Kidney epithelial cell (primary cell): Measurements from ENCODE around the gene PPFIBP1. TPM values are rescaled to one million over a fixed set of nuclear protein-coding genes. Genes with fewer than 3 reads are reported as not detected.

ENCODE experiments used
- DNase-seq: peaks from one replicate; pipeline ENCODE4 v3.0.0-alpha.2; 2010; ENCODE audit warnings: low read depth
- H3K27me3 ChIP-seq: 2 replicates; pipeline ENCODE4 v1.6.0; 2011; ENCODE audit warnings: low read length; ENCODE audit not compliant: control insufficient read depth, insufficient read depth
- H3K36me3 ChIP-seq: 2 replicates; pipeline ENCODE4 v1.5.1; 2011; ENCODE audit warnings: low read length; ENCODE audit not compliant: control insufficient read depth, insufficient read depth
- H3K4me3 ChIP-seq: 2 replicates; pipeline ENCODE4 v1.5.1; 2011; ENCODE audit warnings: low read depth, mild to moderate bottlenecking, control low read depth, low read length
- total RNA-seq: library from RNA; depleted of rRNA; stranded (reverse); fragments of >200 nt; gene quantifications from 2 replicates; pipeline ENCODE4 v1.2.3, GENCODE V29; 2015
- TF ChIP-seq, protein P1 (sequence below): IDR thresholded peaks from 2 replicates; pipeline ENCODE4 v1.5.1; 2011; ENCODE audit warnings: mild to moderate bottlenecking, moderate library complexity, low read length, control low read depth, inconsistent platforms; ENCODE audit not compliant: insufficient read depth, poor library complexity, severe bottlenecking

The PPFIBP1 gene
- total RNA-seq, 1 donor from 2014 or later = 119 TPM

DNA sequence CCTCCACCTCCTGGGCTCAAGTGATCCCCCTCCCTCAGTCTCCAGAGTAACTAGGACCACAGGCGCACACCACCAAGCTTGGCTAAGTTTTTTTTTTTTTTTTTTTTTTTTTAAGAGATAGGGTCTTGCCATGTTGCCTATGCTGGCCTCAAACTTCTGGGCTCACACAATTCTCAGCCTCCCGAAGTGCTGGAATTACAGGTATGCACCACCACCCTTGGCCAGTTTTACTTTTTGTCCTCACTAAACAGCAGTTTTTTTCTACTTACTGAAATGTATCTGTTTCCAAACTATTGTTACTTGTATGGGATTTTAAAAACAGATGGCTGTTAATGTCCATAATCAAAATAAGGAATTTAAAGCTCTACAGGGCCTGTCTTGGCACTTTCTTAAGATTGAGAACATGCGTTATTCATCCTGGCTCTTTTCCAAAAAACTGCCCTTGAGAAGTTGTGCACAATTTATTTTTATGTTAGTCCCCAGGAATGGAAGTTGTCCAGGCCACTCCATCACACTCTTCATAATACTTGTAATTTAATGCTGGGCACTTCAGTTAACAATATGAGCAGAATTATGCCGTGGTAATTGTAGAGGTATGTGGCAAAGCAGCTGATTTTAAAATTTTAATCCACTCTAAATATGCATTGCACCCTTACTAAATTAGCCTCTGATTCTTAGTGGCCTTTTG, 120.3 kb downstream of the PPFIBP1 start:
- no peak for DNase-seq
- TF ChIP-seq, protein P1, sequence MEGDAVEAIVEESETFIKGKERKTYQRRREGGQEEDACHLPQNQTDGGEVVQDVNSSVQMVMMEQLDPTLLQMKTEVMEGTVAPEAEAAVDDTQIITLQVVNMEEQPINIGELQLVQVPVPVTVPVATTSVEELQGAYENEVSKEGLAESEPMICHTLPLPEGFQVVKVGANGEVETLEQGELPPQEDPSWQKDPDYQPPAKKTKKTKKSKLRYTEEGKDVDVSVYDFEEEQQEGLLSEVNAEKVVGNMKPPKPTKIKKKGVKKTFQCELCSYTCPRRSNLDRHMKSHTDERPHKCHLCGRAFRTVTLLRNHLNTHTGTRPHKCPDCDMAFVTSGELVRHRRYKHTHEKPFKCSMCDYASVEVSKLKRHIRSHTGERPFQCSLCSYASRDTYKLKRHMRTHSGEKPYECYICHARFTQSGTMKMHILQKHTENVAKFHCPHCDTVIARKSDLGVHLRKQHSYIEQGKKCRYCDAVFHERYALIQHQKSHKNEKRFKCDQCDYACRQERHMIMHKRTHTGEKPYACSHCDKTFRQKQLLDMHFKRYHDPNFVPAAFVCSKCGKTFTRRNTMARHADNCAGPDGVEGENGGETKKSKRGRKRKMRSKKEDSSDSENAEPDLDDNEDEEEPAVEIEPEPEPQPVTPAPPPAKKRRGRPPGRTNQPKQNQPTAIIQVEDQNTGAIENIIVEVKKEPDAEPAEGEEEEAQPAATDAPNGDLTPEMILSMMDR = no peak
- Histone ChIP-seq H3K36me3 (peaks cover 1% of the 10 kb centered on the region), H3K4me3 (no peak overlapping the region), H3K27me3 (no peaks in the 10 kb centered on the region)

- no peak for DNase-seq
- Histone ChIP-seq H3K36me3 (peaks cover 1% of the 10 kb centered on the region), H3K27me3 (no peaks in the 10 kb centered on the region)
Measured at GRCh38 chr12:27645671-27646070, 121.7 kb downstream of the PPFIBP1 start.

DNA sequence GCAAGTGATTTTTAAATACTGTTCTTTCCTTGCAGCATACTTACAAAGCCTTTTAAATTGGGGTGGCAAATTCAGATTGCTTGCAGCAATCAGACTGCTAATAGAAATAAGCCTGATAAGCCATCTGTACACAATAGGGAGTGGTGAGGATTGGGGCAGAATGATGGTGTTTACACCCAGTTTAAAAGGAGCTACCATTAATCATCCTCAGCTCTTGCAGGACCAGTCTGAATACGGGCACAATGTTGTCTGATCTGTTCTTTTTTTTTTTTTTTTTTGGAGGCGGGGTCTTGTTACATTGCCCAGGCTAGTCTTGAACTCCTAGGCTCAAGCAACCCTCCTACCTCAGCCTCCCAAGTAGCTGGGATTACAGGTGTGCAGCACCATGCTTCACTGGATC, 122.1 kb downstream of the PPFIBP1 start:
- peaks cover 1% of the 10 kb centered on the region for H3K36me3 ChIP-seq
- TF ChIP-seq, protein P1 = no peak
- H3K27me3 ChIP-seq = no peaks in the 10 kb centered on the region
- H3K4me3 ChIP-seq = no peak overlapping the region
- no peak for DNase-seq

More at GRCh38 chr12:27645671-27646070, 121.7 kb downstream of the PPFIBP1 start:
- H3K4me3 ChIP-seq = no peak overlapping the region
- TF ChIP-seq, protein P1 = no peak

DNA sequence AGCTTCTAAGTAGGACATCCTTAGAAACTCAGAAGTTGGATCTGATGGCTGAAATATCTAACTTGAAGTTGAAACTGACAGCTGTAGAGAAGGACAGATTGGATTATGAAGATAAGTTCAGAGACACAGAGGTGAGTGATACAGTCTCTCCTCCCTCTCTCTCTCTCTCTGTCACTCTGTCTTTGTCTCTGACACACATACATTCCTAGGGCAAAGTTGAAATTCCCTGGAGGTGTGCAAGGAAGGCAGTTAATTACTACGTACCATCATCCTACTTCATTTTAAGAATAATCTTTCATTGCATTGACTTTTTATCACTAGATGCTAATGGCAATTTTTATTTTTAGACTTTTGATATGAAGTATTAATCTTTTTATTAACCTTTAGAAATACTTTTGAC, 126.0 kb downstream of the PPFIBP1 start:
- no peak for DNase-seq

DNA sequence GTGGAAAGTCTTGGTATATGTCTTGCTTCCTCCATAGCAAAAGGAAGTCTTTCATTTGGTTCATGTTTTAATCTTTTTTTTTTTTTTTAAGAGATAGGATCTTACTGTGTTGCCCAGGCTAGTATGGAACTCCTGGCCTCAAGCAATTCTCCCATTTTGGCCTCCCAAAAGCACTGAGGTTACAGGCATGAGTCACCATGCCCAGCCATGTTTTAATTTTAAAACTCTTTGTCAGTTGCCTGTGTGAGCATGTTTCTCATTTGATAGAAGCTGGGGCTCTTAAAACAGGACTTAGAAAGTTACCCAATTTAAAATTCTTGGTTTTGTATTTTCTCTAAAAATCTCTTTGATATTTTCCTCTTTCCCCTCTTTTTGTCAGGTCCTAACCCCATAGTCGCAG, 127.2 kb downstream of the PPFIBP1 start:
- no peak for DNase-seq
- TF ChIP-seq, protein P1 = no peak
- H3K27me3 ChIP-seq = no peaks in the 10 kb centered on the region
- H3K4me3 ChIP-seq = no peak overlapping the region
- H3K36me3 ChIP-seq = peaks cover 1% of the 10 kb centered on the region

More for the DNA sequence above, 126.0 kb downstream of the PPFIBP1 start:
- no peak overlapping the region for H3K4me3 ChIP-seq
- TF ChIP-seq, protein P1 = no peak
- no peaks in the 10 kb centered on the region for H3K27me3 ChIP-seq
- H3K36me3 ChIP-seq = peaks cover 1% of the 10 kb centered on the region

DNA sequence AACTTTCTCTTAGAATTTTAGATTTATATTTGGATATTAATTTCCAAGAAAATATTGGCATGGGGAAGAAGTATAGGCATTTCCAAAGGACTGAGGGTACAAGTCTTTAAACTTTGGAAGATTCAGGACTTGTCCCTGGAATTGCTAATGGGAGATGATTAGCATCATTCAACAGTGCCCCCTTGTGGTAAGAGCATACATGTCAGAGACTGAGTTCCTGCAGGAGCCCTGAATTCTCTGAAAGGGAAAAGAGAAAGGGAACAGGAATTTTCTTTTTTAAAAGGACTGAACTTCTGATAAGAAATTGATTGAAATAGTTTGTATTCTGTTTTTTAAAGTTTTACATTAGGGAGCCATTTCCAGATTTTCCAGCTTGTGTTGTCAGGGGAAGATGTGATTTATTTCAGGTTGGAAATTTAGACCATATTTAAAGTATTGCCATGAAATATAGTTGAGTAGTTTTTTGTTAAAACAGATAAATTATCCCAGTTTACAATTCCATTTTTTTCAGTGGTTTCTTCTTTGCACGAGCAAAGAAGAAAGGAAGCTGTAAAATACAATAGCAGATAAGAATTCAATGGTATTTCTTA, 128.3 kb downstream of the PPFIBP1 start:
- TF ChIP-seq, protein P1 = peak; percentile 88
- peak; percentile 43 for DNase-seq
- no peak overlapping the region for H3K4me3 ChIP-seq
- peaks cover 1% of the 10 kb centered on the region for H3K36me3 ChIP-seq
- H3K27me3 ChIP-seq = no peaks in the 10 kb centered on the region
